ENCODE results near the gene PEX11G.

DNA sequence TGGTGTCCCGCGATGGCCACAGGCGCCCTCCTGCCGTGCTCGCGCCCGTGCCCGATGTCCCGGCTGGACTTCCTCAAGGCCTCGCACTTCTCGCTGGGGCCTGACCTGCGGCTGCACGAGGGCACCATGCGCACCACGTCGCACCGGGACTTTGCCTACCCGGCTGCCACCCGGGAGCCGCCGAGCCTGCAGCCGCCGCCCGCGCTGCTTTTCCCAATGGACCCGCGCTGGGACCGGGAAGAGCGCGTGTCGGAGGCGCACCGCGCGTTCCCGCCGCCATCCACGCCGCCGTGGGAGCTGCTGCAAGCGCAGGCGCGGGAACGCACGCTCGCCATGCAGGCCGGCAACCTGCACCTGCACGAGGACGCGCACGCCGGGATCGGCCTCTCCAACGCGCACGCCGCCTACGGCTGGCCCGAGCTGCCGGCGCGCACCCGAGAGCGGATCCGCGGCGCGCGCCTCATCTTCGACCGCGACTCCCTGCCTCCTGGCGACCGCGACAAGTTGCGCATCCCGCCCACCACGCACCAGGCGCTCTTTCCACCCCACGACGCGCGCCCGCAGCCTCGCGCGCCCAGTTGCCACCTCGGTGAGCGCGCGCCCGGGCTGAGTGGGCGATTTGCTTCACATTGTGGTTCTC, 12.1 kb upstream of the PEX11G start:
- TF ChIP-seq, protein P1, sequence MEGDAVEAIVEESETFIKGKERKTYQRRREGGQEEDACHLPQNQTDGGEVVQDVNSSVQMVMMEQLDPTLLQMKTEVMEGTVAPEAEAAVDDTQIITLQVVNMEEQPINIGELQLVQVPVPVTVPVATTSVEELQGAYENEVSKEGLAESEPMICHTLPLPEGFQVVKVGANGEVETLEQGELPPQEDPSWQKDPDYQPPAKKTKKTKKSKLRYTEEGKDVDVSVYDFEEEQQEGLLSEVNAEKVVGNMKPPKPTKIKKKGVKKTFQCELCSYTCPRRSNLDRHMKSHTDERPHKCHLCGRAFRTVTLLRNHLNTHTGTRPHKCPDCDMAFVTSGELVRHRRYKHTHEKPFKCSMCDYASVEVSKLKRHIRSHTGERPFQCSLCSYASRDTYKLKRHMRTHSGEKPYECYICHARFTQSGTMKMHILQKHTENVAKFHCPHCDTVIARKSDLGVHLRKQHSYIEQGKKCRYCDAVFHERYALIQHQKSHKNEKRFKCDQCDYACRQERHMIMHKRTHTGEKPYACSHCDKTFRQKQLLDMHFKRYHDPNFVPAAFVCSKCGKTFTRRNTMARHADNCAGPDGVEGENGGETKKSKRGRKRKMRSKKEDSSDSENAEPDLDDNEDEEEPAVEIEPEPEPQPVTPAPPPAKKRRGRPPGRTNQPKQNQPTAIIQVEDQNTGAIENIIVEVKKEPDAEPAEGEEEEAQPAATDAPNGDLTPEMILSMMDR (conservative IDR thresholded peaks at IDR 0.05; ENCODE audit: low read depth in 2 of 2) = peak in 1 of 2 experiments; percentile 17; a peak in 3 of 4 replicates
- TF ChIP-seq EZH2 (IDR thresholded peaks at IDR 0.05; ENCODE audit: low read depth, unreplicated experiment) = no peak

All from GM23338 (cell line).